ENCODE data around the gene PRSS53.

DNA sequence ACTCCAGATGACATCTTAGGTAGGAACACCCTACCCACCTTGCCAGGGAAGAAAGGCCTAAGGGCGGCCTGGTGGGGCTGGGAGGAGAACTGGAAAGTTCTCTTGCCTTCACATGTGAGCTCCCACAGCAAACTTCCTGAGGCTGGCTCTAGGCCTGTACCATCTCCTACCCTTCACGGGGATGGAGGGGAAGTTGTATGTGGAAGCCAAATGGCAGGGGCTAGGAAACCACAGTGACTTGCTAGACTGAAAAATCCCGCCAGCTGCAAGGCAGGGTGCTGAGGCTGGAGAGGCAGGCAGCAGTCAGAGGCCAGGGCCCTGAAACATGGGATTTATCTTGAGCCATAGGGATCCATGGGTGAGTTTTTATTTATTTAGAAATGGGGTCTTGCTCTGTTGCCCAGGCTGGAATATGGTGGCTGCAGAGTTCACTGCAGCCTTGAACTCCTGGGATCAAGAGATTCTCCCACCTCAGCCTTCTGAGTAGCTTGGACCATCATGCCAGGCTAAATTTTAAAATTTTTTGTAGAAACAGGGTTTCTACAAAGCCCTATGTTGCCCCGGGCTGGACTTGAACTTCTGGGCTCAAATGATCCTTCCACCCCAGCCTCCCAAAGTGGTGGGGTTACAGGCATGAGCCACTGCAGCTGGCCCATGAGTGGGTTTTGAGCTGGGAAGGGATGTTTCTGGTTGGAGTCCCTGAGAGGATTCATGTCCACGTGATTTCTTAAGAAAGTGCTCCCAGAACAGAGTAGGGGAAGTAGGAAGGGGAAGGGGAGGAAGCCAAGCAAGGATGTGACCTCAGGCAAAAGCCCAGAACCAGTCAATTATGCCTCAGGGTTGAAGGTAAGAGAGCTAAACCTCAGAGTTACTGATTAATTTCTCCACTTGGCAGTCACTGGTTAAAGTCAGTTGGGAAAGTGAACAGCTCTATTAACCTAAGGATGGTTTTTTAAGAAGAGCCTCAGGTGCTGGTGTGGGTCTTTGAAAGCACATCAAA lies 24.7 kb upstream of the PRSS53 start:
- no peak for TF ChIP-seq POLR2A (IDR thresholded peaks at IDR 0.05)
- TF ChIP-seq, protein P1, sequence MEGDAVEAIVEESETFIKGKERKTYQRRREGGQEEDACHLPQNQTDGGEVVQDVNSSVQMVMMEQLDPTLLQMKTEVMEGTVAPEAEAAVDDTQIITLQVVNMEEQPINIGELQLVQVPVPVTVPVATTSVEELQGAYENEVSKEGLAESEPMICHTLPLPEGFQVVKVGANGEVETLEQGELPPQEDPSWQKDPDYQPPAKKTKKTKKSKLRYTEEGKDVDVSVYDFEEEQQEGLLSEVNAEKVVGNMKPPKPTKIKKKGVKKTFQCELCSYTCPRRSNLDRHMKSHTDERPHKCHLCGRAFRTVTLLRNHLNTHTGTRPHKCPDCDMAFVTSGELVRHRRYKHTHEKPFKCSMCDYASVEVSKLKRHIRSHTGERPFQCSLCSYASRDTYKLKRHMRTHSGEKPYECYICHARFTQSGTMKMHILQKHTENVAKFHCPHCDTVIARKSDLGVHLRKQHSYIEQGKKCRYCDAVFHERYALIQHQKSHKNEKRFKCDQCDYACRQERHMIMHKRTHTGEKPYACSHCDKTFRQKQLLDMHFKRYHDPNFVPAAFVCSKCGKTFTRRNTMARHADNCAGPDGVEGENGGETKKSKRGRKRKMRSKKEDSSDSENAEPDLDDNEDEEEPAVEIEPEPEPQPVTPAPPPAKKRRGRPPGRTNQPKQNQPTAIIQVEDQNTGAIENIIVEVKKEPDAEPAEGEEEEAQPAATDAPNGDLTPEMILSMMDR (IDR thresholded peaks at IDR 0.05), result no peak

All from sigmoid colon (tissue), 3 donors.